IMR-90 (cell line): Measurements from ENCODE around the gene TMX3. TPM values are rescaled to one million over a fixed set of nuclear protein-coding genes. Genes with fewer than 3 reads are reported as not detected.

Source experiments
- ATAC-seq: fragments of 200-7000 bp; cut with Tn5 transposase; 2 replicates; pipeline ENCODE4 v1.9.1; 2020; ENCODE audit warnings: low read depth, mild to moderate bottlenecking, moderate library complexity
- Bru-seq: library from RNA; stranded (reverse); fragments of 400-500 nt; gene quantifications from one replicate; lab custom pipeline; 2021; lab: Mats Ljungman, UMichigan
- BruChase-seq, 2 experiments: library from RNA; stranded (reverse); fragments of 400-500 nt; gene quantifications; one replicate each; lab custom pipeline; 2021; lab: Mats Ljungman, UMichigan
- BruUV-seq: library from RNA; stranded (reverse); fragments of 400-500 nt; replicated peaks from 2 replicates; lab custom pipeline; 2021; lab: Mats Ljungman, UMichigan
- CTCF ChIA-PET: fragments of 300-600 bp; formaldehyde crosslinking; extraction: SDS; loops from one replicate; lab custom pipeline; 2021; ENCODE audit warnings: antibody characterized with exemption; lab: Yijun Ruan, JAX
- POLR2A ChIA-PET: fragments of 300-600 bp; sonication (Branson Sonifier 250); formaldehyde crosslinking; loops from one replicate; lab custom pipeline; 2022; ENCODE audit warnings: antibody characterized with exemption; ENCODE audit not compliant: unreplicated experiment; lab: Charles Lee
- DNase-seq: peaks from one replicate; pipeline ENCODE4 v3.0.0; 2013
- H2AFZ ChIP-seq: replicated peaks from 2 replicates; pipeline ENCODE3; 2013; ENCODE audit warnings: low read length, mild to moderate bottlenecking; ENCODE audit not compliant: poor library complexity
- H2AK5ac ChIP-seq: 2 replicates; pipeline ENCODE4 v1.6.1; 2013; ENCODE audit warnings: low read depth, low read length, inconsistent platforms
- H2AK9ac ChIP-seq: replicated peaks from 2 replicates; pipeline ENCODE3; 2013; ENCODE audit warnings: mild to moderate bottlenecking, low read depth, low read length, moderate library complexity; ENCODE audit not compliant: poor library complexity
- H2BK120ac ChIP-seq: 2 replicates; pipeline ENCODE4 v1.6.1; 2013; ENCODE audit warnings: low read depth, low read length, inconsistent platforms
- H2BK15ac ChIP-seq: 3 replicates; pipeline ENCODE4 v1.6.1; 2013; ENCODE audit warnings: low read depth, low read length, inconsistent platforms
- H2BK20ac ChIP-seq: 2 replicates; pipeline ENCODE4 v1.6.1; 2013; ENCODE audit warnings: low read depth, mild to moderate bottlenecking, inconsistent platforms, low read length, moderate library complexity
- H2BK5ac ChIP-seq: 2 replicates; pipeline ENCODE4 v1.6.1; 2013; ENCODE audit warnings: mild to moderate bottlenecking, low read depth, low read length, inconsistent platforms; ENCODE audit not compliant: poor library complexity, severe bottlenecking
- H3K14ac ChIP-seq: replicated peaks from 2 replicates; pipeline ENCODE4 v1.6.1; 2013; ENCODE audit warnings: low read depth, low read length, inconsistent platforms
- H3K18ac ChIP-seq: 2 replicates; pipeline ENCODE4 v1.6.1; 2013; ENCODE audit warnings: low read depth, low read length, control low read depth
- H3K23ac ChIP-seq: 2 replicates; pipeline ENCODE4 v1.6.1; 2013; ENCODE audit warnings: low read depth, low read length, inconsistent platforms
- H3K27ac ChIP-seq: 2 replicates; pipeline ENCODE4 v1.5.1; 2013; ENCODE audit warnings: mild to moderate bottlenecking, control low read depth, low read length; ENCODE audit not compliant: insufficient read depth
- H3K27me3 ChIP-seq: 2 replicates; pipeline ENCODE4 v1.6.1; 2013; ENCODE audit warnings: low read length; ENCODE audit not compliant: control insufficient read depth, insufficient read depth
- H3K36me3 ChIP-seq: 2 replicates; pipeline ENCODE4 v1.6.1; 2013; ENCODE audit warnings: low read length, mixed read lengths; ENCODE audit not compliant: control insufficient read depth, insufficient read depth
- H3K4ac ChIP-seq: 2 replicates; pipeline ENCODE4 v1.6.1; 2013; ENCODE audit warnings: low read depth, low read length, inconsistent platforms
- H3K4me1 ChIP-seq: 2 replicates; pipeline ENCODE4 v1.6.1; 2013; ENCODE audit warnings: low read length, mixed read lengths; ENCODE audit not compliant: control insufficient read depth, insufficient read depth
- H3K4me2 ChIP-seq: 2 replicates; pipeline ENCODE4 v1.6.1; 2013; ENCODE audit warnings: low read depth, mild to moderate bottlenecking, control low read depth, low read length, moderate library complexity
- H3K4me3 ChIP-seq: 2 replicates; pipeline ENCODE4 v1.5.1; 2013; ENCODE audit warnings: low read depth, mild to moderate bottlenecking, control low read depth, low read length, moderate library complexity; ENCODE audit not compliant: insufficient read depth
- H3K56ac ChIP-seq: 2 replicates; pipeline ENCODE4 v1.6.1; 2013; ENCODE audit warnings: low read length, inconsistent platforms; ENCODE audit not compliant: insufficient read depth; ENCODE audit errors: extremely low read depth
- H3K79me1 ChIP-seq, 2 experiments: 2 replicates each; pipeline ENCODE4 v1.6.1; 2013; ENCODE audit warnings: low read length in 2 of 2, inconsistent platforms in 1 of 2, low read depth in 1 of 2
- H3K9ac ChIP-seq: 2 replicates; pipeline ENCODE4 v1.6.1; 2013; ENCODE audit warnings: low read depth, low read length, control low read depth
- H3K9me1 ChIP-seq: 2 replicates; pipeline ENCODE4 v1.6.1; 2013; ENCODE audit warnings: low read length, inconsistent platforms; ENCODE audit not compliant: insufficient read depth
- H3K9me3 ChIP-seq: 2 replicates; pipeline ENCODE4 v1.6.1; 2013; ENCODE audit warnings: low read length; ENCODE audit not compliant: control insufficient read depth, insufficient read depth
- H4K20me1 ChIP-seq: 2 replicates; pipeline ENCODE4 v1.6.1; 2013; ENCODE audit warnings: low read length, inconsistent platforms; ENCODE audit not compliant: insufficient read depth
- H4K5ac ChIP-seq: 2 replicates; pipeline ENCODE4 v1.6.1; 2013; ENCODE audit warnings: mild to moderate bottlenecking, low read depth, low read length, control low read depth
- H4K8ac ChIP-seq, 2 experiments: 2 replicates each; pipeline ENCODE4 v1.6.1; 2013; ENCODE audit warnings: low read depth in 2 of 2, low read length in 2 of 2, control low read depth in 1 of 2, inconsistent platforms in 1 of 2
- H4K91ac ChIP-seq: 2 replicates; pipeline ENCODE4 v1.6.1; 2013; ENCODE audit warnings: low read depth, low read length, inconsistent platforms; ENCODE audit not compliant: insufficient read depth
- BHLHE40 ChIP-seq: fragments of 150-350 bp; IDR thresholded peaks from 2 replicates; pipeline ENCODE4 v1.6.1; 2016; ENCODE audit warnings: mild to moderate bottlenecking, low read depth, low read length
- CHD1 ChIP-seq: IDR thresholded peaks from 2 replicates; pipeline ENCODE4 v1.6.1; 2012; ENCODE audit warnings: low read depth, low read length, improper control_type of control experiment
- FOS ChIP-seq: fragments of 150-350 bp; IDR thresholded peaks from 2 replicates; pipeline ENCODE4 v1.6.1; 2016; ENCODE audit warnings: low read depth, low read length
- MAFK ChIP-seq: IDR thresholded peaks from 2 replicates; pipeline ENCODE4 v1.6.1; 2012; ENCODE audit warnings: low read depth, low read length, improper control_type of control experiment
- MAZ ChIP-seq: IDR thresholded peaks from 2 replicates; pipeline ENCODE4 v1.6.1; 2012; ENCODE audit warnings: low read depth, mild to moderate bottlenecking, low read length, improper control_type of control experiment, moderate library complexity, borderline replicate concordance
- MXI1 ChIP-seq: IDR thresholded peaks from 2 replicates; pipeline ENCODE4 v1.6.1; 2012; ENCODE audit warnings: low read depth, mild to moderate bottlenecking, low read length, moderate library complexity, borderline replicate concordance
- RCOR1 ChIP-seq: IDR thresholded peaks from 2 replicates; pipeline ENCODE4 v1.6.1; 2012; ENCODE audit warnings: mild to moderate bottlenecking, low read length, improper control_type of control experiment; ENCODE audit not compliant: insufficient replicate concordance
- RFX5 ChIP-seq: IDR thresholded peaks from 2 replicates; pipeline ENCODE4 v1.8.0; 2012; ENCODE audit warnings: low read depth, mild to moderate bottlenecking, low read length, moderate library complexity
- SMC3 ChIP-seq: fragments of 150-350 bp; IDR thresholded peaks from 2 replicates; pipeline ENCODE4 v1.6.1; 2016; ENCODE audit warnings: low read depth, mild to moderate bottlenecking, antibody characterized with exemption, low read length, moderate library complexity
- WGBS, 2 experiments: methylation state at CpG; one replicate each; pipeline versions ENCODE4 v1.1.5 to v1.1.7; 2013; ENCODE audit warnings: missing lambda C conversion rate in 2 of 2; ENCODE audit not compliant: insufficient read length in 1 of 2; ENCODE audit errors: extremely low coverage in 2 of 2; 5-methylcytosine and 5-hydroxymethylcytosine counted together
- dilution Hi-C: fragments of 300-500 bp; cut with HindIII; formaldehyde crosslinking; loops from one replicate; pipeline ENCODE4 v1.14.3; 2018; ENCODE audit warnings: low sequenced_read_pairs; ENCODE audit not compliant: unreplicated experiment
- in situ Hi-C: fragments of 300-500 bp; cut with MboI; formaldehyde crosslinking; loops from 3 replicates; pipeline ENCODE4 v1.14.3; 2019; ENCODE audit warnings: low sequenced_read_pairs, inconsistent platforms, mixed read lengths
- intact Hi-C: fragments of 100-400 bp; cut with micrococcal nuclease; formaldehyde crosslinking; loops from 2 replicates; pipeline ENCODE4 v1.10.0; 2022
- long read RNA-seq: library from polyadenylated mRNA; unstranded; transcript quantifications from one replicate; pipeline ENCODE4 v2.0.0, GENCODE V29; 2021; ENCODE audit not compliant: unreplicated experiment
- polyA plus RNA-seq, 3 experiments: library from polyadenylated mRNA; depleted of rRNA; stranded (reverse); fragments of >200 nt; gene quantifications; 2 replicates each; pipeline ENCODE4 v1.2.3, GENCODE V29; 2012; ENCODE audit warnings: low replicate concordance in 1 of 3
- total RNA-seq: library from RNA; depleted of rRNA; stranded (reverse); fragments of >200 nt; gene quantifications from 2 replicates; pipeline ENCODE4 v1.2.3, GENCODE V29; 2012; rRNA removed

TMX3 gene, protein sequence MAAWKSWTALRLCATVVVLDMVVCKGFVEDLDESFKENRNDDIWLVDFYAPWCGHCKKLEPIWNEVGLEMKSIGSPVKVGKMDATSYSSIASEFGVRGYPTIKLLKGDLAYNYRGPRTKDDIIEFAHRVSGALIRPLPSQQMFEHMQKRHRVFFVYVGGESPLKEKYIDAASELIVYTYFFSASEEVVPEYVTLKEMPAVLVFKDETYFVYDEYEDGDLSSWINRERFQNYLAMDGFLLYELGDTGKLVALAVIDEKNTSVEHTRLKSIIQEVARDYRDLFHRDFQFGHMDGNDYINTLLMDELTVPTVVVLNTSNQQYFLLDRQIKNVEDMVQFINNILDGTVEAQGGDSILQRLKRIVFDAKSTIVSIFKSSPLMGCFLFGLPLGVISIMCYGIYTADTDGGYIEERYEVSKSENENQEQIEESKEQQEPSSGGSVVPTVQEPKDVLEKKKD
- total RNA-seq (50.5 and 83.3 TPM in 2 replicates), polyA plus RNA-seq (2012; rRNA removed) (15.7 and 22.8 TPM in 2 replicates), Bru-seq, nascent RNA (percentile 82 among the genes with signal in this experiment), BruChase-seq, experiment 1, labeled RNA remaining after a 6-hour chase (percentile 86 among the genes with signal in this experiment), BruChase-seq, experiment 2, labeled RNA remaining after a 2-hour chase (percentile 87 among the genes with signal in this experiment)
- polyA plus RNA-seq (2012; cell fraction: cytosol; rRNA removed), result 2.1 and 3.5 TPM in 2 replicates
- 5.7 and 71.3 TPM in 2 replicates for polyA plus RNA-seq (2012; cell fraction: nucleus; rRNA removed; ENCODE audit: low replicate concordance)
- long read RNA-seq, full-length matches to known transcripts, result 201 of 236 reads
- long read RNA-seq, partial matches to known transcripts, result 12 of 236 reads
- long read RNA-seq, other reads (novel, unspliced or antisense), result 23 of 236 reads

DNA sequence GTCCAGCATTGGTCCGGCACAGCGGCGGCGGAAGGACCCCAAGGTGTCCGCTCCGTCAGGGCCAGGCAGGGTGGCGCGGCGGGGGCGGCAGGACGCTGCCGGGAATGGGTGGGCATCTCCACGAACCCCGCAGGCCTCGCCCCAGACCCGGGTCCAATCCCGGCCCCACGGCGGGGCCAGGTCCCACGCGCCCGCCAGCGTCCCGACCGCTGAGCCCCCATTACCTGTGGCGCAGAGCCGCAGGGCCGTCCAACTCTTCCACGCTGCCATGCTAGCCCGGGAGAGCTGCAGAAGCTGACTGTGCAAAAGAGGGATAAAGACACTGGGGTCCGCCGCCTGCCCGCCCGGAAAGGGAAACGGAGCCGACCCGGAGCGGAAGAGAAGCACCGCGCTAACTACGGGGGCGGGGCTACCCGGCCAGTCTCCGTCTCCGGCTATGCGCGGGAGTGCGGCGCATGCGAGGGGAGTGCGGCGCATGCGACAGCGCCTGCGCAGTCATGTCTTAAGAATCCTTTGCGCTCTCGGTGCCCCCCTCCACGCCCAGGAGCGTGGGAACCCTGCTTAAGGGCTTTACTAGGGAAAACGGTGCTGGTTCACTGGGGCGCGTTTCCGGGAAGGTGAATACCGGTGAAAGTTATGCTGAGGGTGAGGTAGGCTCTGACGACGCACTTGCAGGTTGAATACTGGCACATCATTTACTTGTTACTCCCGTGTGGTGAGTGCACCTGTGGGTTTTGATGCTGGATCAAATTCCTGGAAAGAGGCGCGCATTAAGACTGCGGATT, at the start of gene TMX3:
Gene TMX3, minus strand, starts transcription at position 397 of the 785 bp plus-strand sequence. Its CDS starts 127 bp downstream, at position 270.
- Histone ChIP-seq H2BK15ac (0 out of 3 replicates have a peak within 1 kb of the TSS, but pooled peaks have one; percentile 1), H3K23ac (peak within 1 kb of the TSS; percentile 80), H3K9me1 (peaks cover 17% of the 10 kb centered on the region), H3K4ac (peak within 1 kb of the TSS; percentile 89), H2AFZ (peak within 1 kb of the TSS; percentile 95), H3K18ac (peak within 1 kb of the TSS; percentile 15), H3K9ac (peak within 1 kb of the TSS; percentile 83), H3K27ac (peak within 1 kb of the TSS; percentile 77), H3K4me2 (peak within 1 kb of the TSS; percentile 96), H2BK5ac (peak within 1 kb of the TSS; percentile 43), H3K4me3 (peak within 1 kb of the TSS; percentile 74), H3K14ac (peak within 1 kb of the TSS; percentile 97), H3K4me1 (peaks cover 2% of the 10 kb centered on the region; the same call in 1 of the 2 replicates), H4K20me1 (no peaks in the 10 kb centered on the region), H3K27me3 (no peaks in the 10 kb centered on the region), H4K91ac (peak within 1 kb of the TSS; percentile 76), H3K36me3 (peaks cover 20% of the 10 kb centered on the region), H3K79me1 (peaks cover 23 to 35% of the 10 kb centered on the region in 2 experiments; a peak in 3 of 4 replicates), H2AK5ac (peak within 1 kb of the TSS; percentile 57; the same call in 1 of the 2 replicates), H4K5ac (peak within 1 kb of the TSS; percentile 69), H2BK120ac (peak within 1 kb of the TSS; percentile 73), H4K8ac (peak within 1 kb of the TSS; percentile 66 to 90), H2BK20ac (peak within 1 kb of the TSS; percentile 15; the same call in 1 of the 2 replicates), H3K56ac (peak within 1 kb of the TSS; percentile 83), H2AK9ac (peak within 1 kb of the TSS; percentile 66), H3K9me3 (no peaks in the 10 kb centered on the region)
- DNase-seq (peak; percentile 92), ATAC-seq (peak; percentile 100)
- intact Hi-C loops (no loop called here), dilution Hi-C loops (no loop called here), in situ Hi-C loops (no loop called here)
- POLR2A ChIA-PET, result no interaction called here
- CTCF ChIA-PET, result no interaction called here
- TF ChIP-seq MAZ, result peak; percentile 85; the same call in 1 of the 2 replicates
- peak; percentile 38 for TF ChIP-seq RCOR1
- no peak for TF ChIP-seq SMC3
- no peak; the same call in 1 of the 2 replicates for TF ChIP-seq MXI1
- TF ChIP-seq CHD1, result no peak
- no peak for TF ChIP-seq RFX5
- TF ChIP-seq BHLHE40, result peak; percentile 42
- TF ChIP-seq FOS, result no peak
- TF ChIP-seq MAFK, result peak; percentile 54; the same call in 1 of the 2 replicates
- no TSS peak for BruUV-seq
- WGBS, 2 experiments, result 0% methylated on average over 35 of the region's 70 CpGs; no CpG with 5 or more reads in 1 of the 2 experiments
